RKO (cell line): ENCODE data around the gene TMED8.

Experiments
- DNase-seq: peaks from one replicate; pipeline ENCODE4 v3.0.0-alpha.2; 2016; ENCODE audit warnings: low spot score

The TMED8 gene

DNA sequence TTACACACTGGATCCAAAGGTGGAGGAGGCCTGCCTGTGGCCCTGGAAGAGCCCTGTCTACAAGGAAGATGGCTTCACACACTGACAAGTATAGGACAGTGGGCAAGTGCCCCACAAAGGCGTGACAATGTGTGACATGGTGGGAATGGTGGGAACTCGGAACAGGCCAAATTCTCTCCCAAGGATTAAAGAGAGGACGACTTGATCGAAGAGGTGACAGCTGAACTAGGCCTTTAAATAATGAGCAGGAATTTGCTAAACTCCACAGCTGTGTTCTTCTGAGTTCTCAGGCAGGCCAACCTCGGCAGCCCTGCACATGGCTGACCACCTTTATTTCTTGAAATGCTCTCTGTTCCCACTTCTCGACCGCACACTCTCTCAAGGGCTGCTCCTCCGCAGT is 80.0 kb downstream of the TMED8 start:
- DNase-seq, result no peak

DNA sequence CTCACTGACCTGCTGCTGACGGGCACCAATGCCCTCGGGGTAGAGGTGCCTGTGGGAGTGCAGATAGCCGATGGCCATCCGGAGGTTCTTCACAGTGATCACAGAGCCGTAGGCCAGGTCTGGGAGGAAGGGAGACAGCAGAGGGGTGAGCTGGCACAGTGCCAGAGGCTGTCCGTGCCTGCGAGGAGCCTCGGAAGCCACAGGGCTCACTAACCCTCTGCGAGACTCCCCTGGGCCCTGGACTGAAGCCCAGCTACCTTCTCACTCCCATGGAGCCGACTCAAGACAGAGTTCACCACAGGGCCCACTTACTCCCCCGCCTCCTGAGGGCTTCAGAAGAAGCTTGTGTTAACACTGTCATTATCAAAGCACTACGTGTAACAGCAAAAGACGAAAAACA is 80.7 kb downstream of the TMED8 start:
- DNase-seq, result no peak

DNA sequence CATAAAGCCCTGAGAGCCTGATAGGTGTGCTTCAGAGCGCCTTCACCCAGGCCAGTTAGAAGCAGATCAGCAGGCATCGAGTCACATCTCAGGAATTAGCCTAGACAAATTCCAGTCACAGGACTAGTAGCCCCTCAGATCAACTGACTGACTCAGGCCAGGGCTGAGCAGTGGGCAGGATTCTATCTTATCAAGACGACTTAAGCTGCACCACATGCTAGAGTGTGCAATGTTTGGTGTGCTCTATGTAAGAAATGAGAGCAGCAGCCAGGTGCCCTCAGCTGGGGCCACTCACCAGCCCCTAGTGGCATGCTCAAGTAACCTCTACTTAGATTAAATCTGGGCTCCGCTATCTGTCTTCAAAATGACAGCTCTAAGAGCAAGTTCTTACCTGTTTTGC is 86.2 kb downstream of the TMED8 start:
- peak; percentile 37 for DNase-seq

DNA sequence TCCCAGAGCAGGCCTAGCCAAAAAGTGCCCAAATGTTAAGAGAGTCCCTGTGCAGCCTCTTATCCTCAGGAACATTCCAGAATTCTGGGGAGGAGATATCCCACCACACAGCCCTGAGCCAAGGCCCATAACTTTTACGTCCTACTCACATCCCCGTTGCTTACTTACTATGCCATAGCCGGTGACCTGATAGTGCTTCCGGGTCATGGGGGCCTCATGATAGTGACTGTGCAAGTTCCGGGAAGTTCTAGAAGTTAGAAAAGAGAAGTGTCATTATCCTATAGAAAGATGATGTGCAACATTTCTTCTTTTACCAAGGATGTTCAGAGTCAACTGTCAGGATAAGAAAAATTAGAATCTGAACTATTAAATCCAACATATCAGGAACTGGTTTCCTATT is 90.3 kb downstream of the TMED8 start:
- no peak for DNase-seq
